ENCODE results near the gene CHRM4. TPM values are rescaled to one million over a fixed set of nuclear protein-coding genes. Genes with fewer than 3 reads are reported as not detected.
"Not testable (repeated sequence)": the region's sequence is repeated elsewhere in the genome, so short reads cannot be mapped to it uniquely, and the experiment has no call there.

The CHRM4 gene
- total RNA-seq, 2 donors from 2014 or later: 0.46 TPM; not detected in 1

- H3K4me3 ChIP-seq (ENCODE audit: low read length): no peak overlapping the region
- no peaks in the 10 kb centered on the region for H3K27me3 Mint-ChIP-seq (ENCODE audit: insufficient read depth)
- H3K4me1 ChIP-seq (ENCODE audit: control insufficient read depth, insufficient read depth, low read length): no peaks in the 10 kb centered on the region
- H3K36me3 ChIP-seq (ENCODE audit: control insufficient read depth, insufficient read depth, low read length): peaks cover 27% of the 10 kb centered on the region
- peaks cover 31% of the 10 kb centered on the region for H3K36me3 Mint-ChIP-seq (ENCODE audit: low read depth)
- no peak for TF ChIP-seq CTCF (conservative IDR thresholded peaks at IDR 0.05)
- no peak overlapping the region for H3K9ac ChIP-seq (ENCODE audit: extremely low read depth, low read length, poor library complexity, severe bottlenecking)
- no peak overlapping the region for H3K4me3 Mint-ChIP-seq
- H3K27me3 ChIP-seq (ENCODE audit: control insufficient read depth, insufficient read depth, low read length, poor library complexity, severe bottlenecking): no peaks in the 10 kb centered on the region
- H3K27ac ChIP-seq (ENCODE audit: low read depth, low read length): no peak overlapping the region
- WGBS, 2 experiments (ENCODE audit: insufficient coverage in 1 of 2, insufficient read length in 1 of 2): 94 to 96% methylated on average over 12 to 15 of the region's 15 CpGs
- no peak overlapping the region for H3K27ac Mint-ChIP-seq
- no peaks in the 10 kb centered on the region for H3K9me3 Mint-ChIP-seq
- DNase-seq: no peak
- H3K4me1 Mint-ChIP-seq: peaks cover 5% of the 10 kb centered on the region
- no peaks in the 10 kb centered on the region for H3K9me3 ChIP-seq (ENCODE audit: control insufficient read depth, low read length)
Measured at GRCh38 chr11:46374815-46375214, 16.8 kb downstream of the CHRM4 start.

- DNase-seq: no peak
Measured at GRCh38 chr11:46373787-46374740, 17.5 kb downstream of the CHRM4 start.

GRCh38 chr11:46372501-46372900 is 19.1 kb downstream of the CHRM4 start:
- not testable (repeated sequence) for H3K4me1 Mint-ChIP-seq; H3K9ac ChIP-seq (ENCODE audit: extremely low read depth, low read length, poor library complexity, severe bottlenecking); H3K9me3 ChIP-seq (ENCODE audit: control insufficient read depth, low read length); H3K4me3 ChIP-seq (ENCODE audit: low read length); H3K27ac Mint-ChIP-seq; H3K27me3 Mint-ChIP-seq (ENCODE audit: insufficient read depth); H3K4me3 Mint-ChIP-seq; H3K27ac ChIP-seq (ENCODE audit: low read depth, low read length); H3K9me3 Mint-ChIP-seq; H3K4me1 ChIP-seq (ENCODE audit: control insufficient read depth, insufficient read depth, low read length); H3K27me3 ChIP-seq (ENCODE audit: control insufficient read depth, insufficient read depth, low read length, poor library complexity, severe bottlenecking); DNase-seq
- peaks cover 32% of the 10 kb centered on the region for H3K36me3 ChIP-seq (ENCODE audit: control insufficient read depth, insufficient read depth, low read length)
- peaks cover 35% of the 10 kb centered on the region for H3K36me3 Mint-ChIP-seq (ENCODE audit: low read depth)
- WGBS, 2 experiments (ENCODE audit: insufficient coverage in 1 of 2, insufficient read length in 1 of 2): 95% methylated on average over 9 to 15 of the region's 15 CpGs

More at GRCh38 chr11:46373787-46374740, 17.5 kb downstream of the CHRM4 start:
- Histone ChIP-seq H3K27ac (ENCODE audit: low read depth, low read length) (no peak overlapping the region), H3K4me3 (ENCODE audit: low read length) (no peak overlapping the region), H3K27me3 (ENCODE audit: control insufficient read depth, insufficient read depth, low read length, poor library complexity, severe bottlenecking) (no peaks in the 10 kb centered on the region), H3K36me3 (ENCODE audit: control insufficient read depth, insufficient read depth, low read length) (peaks cover 31% of the 10 kb centered on the region), H3K9me3 (ENCODE audit: control insufficient read depth, low read length) (no peaks in the 10 kb centered on the region), H3K4me1 (ENCODE audit: control insufficient read depth, insufficient read depth, low read length) (no peaks in the 10 kb centered on the region), H3K9ac (ENCODE audit: extremely low read depth, low read length, poor library complexity, severe bottlenecking) (no peak overlapping the region)
- Mint-ChIP-seq H3K9me3 (no peaks in the 10 kb centered on the region), H3K4me3 (no peak overlapping the region), H3K27me3 (ENCODE audit: insufficient read depth) (no peaks in the 10 kb centered on the region), H3K36me3 (ENCODE audit: low read depth) (peaks cover 38% of the 10 kb centered on the region), H3K4me1 (peaks cover 4% of the 10 kb centered on the region), H3K27ac (no peak overlapping the region)
- WGBS, 2 experiments (ENCODE audit: insufficient coverage in 1 of 2, insufficient read length in 1 of 2): 92 to 94% methylated on average over 23 to 30 of the region's 30 CpGs
- TF ChIP-seq CTCF (conservative IDR thresholded peaks at IDR 0.05): no peak

Measured in endodermal cell (in vitro differentiated cells).